Measurements from ENCODE around the gene ZNF556.

The ZNF556 gene

DNA sequence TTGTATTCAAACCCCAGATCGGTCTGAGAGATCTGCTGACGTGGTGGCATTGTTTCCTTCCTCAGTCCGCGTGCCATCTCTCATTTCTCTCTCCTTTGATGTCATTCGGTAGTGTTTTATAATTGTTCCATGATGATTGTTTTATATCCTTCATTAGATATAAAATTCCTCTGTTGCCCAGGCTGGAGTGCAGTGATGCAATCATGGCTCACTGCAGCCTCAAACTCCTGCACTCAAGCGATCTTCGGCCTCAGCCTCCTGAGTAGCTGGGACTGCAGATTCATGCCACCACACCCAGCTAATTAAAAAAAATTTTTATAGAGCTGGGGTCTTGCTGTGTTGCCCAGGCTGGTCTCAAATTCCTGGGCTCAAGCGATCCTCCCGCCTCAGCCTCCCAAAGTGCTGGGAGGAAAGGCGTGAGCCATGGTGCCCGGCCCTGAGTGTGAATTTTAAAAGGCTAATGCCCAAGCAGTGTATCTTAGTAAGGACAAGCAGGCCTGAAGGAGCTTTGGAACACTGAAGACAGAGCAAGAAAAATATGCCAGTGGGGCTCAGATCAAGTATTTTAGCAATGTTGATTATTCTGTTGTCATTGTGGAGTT is 38.9 kb downstream of the ZNF556 start:
- DNase-seq (ENCODE audit: low read depth in 2 of 2) = no peak

DNA sequence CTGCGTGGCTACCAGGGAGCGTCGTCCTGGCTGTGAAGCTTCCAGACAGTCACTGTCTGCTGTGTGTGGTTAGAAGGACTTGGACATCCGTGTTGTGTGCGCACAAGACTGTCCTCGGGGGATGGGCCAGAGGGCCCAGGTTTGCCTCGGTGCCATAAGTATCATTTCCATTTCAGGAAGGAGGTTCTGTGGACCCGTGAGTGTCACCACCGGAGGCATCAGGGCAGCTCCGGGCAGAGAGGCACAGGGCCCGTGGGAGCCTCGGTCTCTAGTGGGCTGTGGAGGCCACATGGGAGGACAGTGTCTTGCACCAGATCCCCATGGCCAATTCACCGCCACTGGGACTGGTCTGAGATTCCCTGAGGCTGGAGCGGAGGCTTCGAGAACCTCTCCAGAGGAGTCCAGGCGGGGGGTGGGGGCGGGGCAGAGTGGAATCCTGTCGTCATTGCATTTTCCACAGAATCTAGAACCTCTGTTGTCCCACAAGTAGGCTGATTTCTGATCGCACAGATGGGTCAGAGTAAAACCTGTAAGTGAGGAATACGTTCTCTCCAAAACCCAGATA is 39.6 kb downstream of the ZNF556 start:
- DNase-seq (ENCODE audit: low read depth in 2 of 2) = no peak

DNA sequence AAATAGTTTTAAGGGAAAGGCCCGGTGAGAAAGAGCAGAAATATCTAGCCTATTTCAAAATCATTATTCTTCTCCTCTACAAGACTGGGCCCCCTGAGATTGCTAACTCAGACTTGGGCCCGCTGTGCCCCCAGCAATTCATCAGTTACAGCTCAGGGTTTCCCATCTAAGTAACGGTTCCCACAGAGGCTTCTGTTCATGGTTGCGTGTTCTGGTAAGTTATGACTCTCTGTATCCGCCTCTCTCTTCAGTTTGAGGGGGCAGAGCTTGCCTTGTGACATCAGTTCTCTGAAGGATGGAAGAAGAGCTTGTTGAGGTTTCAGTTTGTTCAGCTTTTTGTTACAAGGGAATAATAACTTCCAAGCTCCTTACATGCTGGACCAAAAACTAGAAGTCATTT is 45.2 kb downstream of the ZNF556 start:
- DNase-seq (ENCODE audit: low read depth in 2 of 2) = no peak

DNA sequence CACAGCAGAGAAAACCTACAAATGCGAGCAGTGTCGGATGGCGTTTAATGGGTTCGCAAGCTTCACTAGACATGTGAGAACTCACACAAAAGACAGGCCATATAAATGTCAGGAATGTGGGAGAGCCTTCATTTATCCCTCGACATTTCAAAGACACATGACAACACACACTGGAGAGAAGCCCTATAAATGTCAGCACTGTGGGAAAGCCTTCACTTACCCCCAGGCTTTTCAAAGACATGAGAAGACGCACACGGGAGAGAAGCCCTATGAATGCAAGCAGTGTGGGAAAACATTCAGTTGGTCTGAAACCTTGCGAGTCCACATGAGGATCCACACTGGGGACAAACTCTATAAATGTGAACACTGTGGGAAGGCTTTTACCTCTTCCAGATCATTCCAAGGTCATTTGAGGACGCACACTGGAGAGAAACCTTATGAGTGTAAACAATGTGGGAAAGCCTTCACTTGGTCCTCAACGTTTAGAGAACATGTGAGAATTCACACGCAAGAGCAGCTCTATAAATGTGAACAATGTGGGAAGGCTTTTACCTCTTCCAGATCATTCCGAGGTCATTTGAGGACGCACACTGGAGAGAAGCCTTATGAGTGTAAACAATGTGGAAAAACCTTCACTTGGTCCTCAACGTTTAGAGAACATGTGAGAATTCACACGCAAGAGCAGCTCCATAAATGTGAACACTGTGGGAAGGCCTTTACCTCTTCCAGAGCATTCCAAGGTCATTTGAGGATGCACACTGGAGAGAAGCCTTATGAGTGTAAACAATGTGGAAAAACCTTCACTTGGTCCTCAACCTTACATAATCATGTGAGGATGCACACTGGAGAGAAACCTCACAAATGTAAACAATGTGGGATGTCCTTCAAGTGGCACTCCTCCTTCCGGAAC is 50.4 kb downstream of the ZNF556 start:
- DNase-seq (ENCODE audit: low read depth in 2 of 2) = no peak

DNA sequence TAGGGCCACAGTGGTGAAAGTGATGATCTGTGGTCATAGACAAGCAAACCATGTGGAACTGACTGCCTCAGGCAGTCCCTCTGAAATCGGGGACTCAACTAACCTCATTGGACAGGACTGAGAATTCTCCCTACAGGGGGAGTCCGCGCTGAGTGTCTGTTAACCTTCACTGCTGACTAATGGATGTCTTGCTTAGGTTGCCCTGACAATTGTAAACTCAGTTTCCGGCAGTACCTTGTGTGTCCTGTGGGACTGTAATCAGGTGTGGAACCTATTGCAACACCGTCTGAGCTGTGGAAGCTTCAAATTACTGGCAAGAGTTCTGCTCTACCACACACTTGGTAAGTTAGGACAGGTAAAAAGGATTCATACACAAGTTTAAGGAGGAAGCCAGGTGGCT is 55.9 kb downstream of the ZNF556 start:
- no peak for DNase-seq (ENCODE audit: low read depth in 2 of 2)

DNA sequence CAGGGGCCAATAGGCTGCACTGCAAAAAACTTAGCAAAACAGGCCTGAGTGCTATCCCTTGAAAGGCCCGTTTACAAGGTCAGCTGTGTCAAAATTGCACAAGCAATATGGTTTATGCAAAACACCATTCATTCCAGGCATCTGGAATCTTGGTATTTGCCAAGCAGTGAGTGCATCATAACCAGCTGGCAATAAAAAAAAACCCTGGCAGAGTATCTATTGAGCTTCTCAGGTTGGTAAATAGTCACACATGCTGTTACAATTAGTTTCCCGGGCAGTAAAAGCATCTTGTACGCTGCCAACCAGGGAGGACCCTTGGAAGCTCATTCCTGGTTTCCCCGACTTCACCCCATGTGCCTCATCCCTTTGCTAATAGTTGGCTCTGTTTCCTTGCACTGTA is 56.4 kb downstream of the ZNF556 start:
- no peak for DNase-seq (ENCODE audit: low read depth in 2 of 2)

DNA sequence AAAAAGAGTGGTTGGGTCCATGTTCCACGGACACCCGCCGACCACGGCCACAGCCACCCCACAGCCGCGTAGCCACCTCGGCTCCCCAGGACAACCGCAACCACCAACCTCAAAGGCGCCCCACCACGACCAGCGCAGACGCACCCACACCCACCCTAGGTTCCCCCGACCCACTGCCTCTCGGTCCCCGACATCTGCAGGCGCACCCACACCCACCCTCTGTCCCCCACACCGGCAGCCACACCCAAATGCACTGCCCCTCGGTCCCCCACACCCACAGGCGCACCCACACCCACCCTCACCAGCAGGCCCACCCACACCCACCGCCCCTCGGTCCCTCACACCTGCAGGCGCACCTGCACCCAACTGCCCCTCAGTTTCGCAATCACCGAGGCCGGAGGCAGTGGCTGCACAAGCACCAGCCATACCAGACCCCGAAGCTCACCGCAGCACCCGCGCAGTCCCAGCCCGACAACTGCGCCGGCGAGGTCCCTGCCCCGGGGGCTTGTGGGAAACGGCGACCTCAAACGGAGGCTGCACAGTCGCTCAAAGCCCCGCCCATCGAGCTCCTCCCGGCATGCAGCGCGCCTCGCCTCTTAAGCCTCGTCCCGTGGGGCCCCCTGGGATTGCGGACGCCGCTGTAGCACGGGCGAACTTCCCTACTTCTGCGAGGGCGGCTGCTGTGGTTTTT is 59.4 kb downstream of the ZNF556 start:
- DNase-seq (ENCODE audit: low read depth in 2 of 2) = no peak

DNA sequence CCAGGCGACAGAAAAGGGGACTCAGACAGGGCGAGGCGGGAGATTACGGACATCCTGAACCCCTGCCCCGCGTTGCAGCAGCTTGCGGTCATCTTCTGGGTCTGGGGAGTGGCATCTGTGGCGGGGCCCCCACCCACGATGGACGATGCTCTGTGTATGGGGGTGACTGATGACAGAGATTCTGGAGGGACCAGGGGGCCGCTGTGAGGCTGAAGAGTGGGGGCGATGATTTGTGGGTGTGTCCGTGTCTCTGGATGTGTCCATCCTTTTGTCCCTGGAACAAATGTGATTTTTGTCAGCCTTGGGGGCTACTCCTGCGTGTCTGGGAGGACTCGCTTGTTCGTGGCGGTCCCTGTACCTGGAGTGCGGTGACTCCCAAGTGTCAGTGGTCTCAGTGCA is 59.9 kb downstream of the ZNF556 start:
- DNase-seq (ENCODE audit: low read depth in 2 of 2) = no peak
